ENCODE measurements around the gene CNIH3.

CNIH3 gene

GRCh38 chr1:224782281-224783000 lies 166.3 kb downstream of the CNIH3 start:
- no peak for DNase-seq

- no peak for DNase-seq
These were observed 167.0 kb downstream of the CNIH3 start for GRCh38 chr1:224783006-224783651.

DNA sequence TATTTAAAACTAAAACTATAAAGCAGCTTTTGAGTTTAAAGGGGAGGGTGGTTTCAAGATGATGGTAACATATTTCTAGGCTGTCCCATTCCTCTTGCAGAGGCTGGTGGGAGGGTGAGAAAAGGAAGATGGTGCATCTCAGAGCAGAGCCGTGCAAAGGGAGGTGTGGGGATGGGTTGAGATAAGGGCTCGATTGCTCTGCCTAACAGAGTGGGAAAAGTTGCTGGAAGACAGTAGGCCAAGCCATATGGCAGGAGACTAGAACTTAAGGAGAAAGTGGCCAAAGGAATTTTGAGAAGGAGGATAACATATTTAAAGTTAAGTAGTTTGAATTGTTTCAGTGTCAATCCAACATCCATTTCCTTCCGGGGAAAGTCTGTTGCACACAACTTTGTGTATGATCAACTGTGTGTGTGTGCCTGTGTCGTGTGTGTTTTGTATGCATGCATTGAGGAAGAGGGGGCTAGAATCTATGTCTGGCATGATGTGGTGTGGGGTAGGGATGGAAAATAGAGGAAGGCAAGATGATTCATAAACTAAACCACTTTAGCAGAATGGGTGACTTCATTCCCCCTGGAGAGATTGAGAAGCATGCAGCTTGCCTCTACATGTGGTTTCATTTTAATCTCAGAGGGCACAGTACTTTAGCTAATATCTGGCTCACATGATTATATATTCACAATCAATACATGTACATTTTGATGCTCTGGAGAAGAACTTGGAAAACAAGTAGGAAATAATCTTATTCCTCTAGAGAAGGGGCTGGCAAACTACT lies 168.3 kb downstream of the CNIH3 start:
- DNase-seq: no peak

GRCh38 chr1:224785040-224785328 lies 168.9 kb downstream of the CNIH3 start:
- DNase-seq: no peak

DNA sequence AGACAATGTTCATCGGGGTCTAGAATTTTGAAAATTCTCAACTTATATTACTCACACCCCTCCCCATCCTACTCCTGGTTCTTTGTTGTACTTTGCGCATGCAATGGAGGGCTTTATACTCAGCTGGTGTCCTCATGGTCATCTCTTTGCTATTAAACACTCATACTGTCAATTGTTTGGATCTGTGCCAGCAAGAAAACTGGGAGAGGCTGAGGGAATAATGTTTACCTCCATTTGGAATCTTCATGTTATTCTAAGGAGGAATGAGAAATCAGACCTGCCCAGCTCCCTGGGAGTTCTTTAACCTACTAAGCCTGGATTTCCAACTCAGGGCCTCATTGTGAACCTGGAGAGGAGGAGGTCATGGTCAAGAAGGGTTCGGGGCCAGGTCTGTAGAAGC lies 169.5 kb downstream of the CNIH3 start:
- DNase-seq: no peak

GRCh38 chr1:224786533-224787250 lies 170.6 kb downstream of the CNIH3 start:
- no peak for DNase-seq

DNA sequence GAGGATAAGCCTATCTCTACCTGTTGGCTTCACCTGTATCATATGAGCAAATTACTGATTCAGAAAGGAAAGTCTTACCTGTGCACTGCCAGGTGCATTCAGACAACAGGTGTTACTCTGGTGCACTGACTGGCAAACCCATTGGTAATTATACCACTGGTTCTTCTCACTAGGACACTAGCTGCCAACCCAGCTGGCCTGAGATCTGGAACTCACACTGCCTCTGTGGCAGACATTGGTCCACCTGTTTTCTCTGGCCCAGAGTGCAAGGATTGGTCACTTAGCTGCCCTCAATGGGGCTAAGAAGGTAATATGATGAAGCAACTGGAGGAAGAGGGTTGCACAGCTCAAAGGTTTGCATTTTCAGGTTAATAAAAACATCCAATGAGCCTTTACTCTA lies 173.2 kb downstream of the CNIH3 start:
- DNase-seq: no peak
